Upper lobe of right lung (tissue), 1 donor: ENCODE results near the gene NT5DC3. TPM values are rescaled to one million over a fixed set of nuclear protein-coding genes. Genes with fewer than 3 reads are reported as not detected.

Experiments used
- ATAC-seq: fragments of 200-7000 bp; cut with Tn5 transposase; one replicate; pipeline ENCODE4 v1.9.1; 2020; ENCODE audit warnings: mild to moderate bottlenecking, moderate library complexity
- DNase-seq: peaks from one replicate; pipeline ENCODE4 v3.0.0-alpha.2; 2020
- H3K27ac ChIP-seq: fragments of 200-600 bp; one replicate; pipeline ENCODE4 v1.8.0; 2022
- H3K27me3 ChIP-seq: fragments of 200-600 bp; one replicate; pipeline ENCODE4 v1.8.0; 2022; ENCODE audit warnings: mild to moderate bottlenecking
- H3K36me3 ChIP-seq: fragments of 200-600 bp; one replicate; pipeline ENCODE4 v1.8.0; 2022
- H3K4me1 ChIP-seq: fragments of 200-600 bp; one replicate; pipeline ENCODE4 v1.8.0; 2022
- H3K4me3 ChIP-seq: fragments of 200-600 bp; one replicate; pipeline ENCODE4 v1.8.0; 2022; ENCODE audit warnings: mild to moderate bottlenecking
- H3K9me3 ChIP-seq: fragments of 200-600 bp; one replicate; pipeline ENCODE4 v1.8.0; 2022
- CTCF ChIP-seq: fragments of 200-600 bp; IDR thresholded peaks from one replicate; pipeline ENCODE4 v1.8.0; 2022; ENCODE audit warnings: antibody characterized with exemption
- intact Hi-C: fragments of 100-400 bp; cut with DNase I; formaldehyde crosslinking; loops from one replicate; pipeline ENCODE4 v1.11.0; 2022
- total RNA-seq: library from RNA; stranded (reverse); fragmentation: NEBNext Ultra II Directional; extraction: Animal tissue kit (Norgen Biotek cat#: 25700); gene quantifications from one replicate; pipeline ENCODE4 v1.2.1, GENCODE V29; 2021
- donor health status: DM: no; HTN: yes; CAD: no; lungs with severe emphysema.

The NT5DC3 gene
- total RNA-seq, 1 donor from 2014 or later, result 6.5 TPM

GRCh38 chr12:103799857-103800771, 40.9 kb downstream of the NT5DC3 start:
- peak overlapping the region; percentile 9 for H3K4me3 ChIP-seq
- intact Hi-C loops, result no loop called here
- DNase-seq, result no peak

GRCh38 chr12:103799504-103799856, 41.6 kb downstream of the NT5DC3 start:
- no peaks in the 10 kb centered on the region for H3K9me3 ChIP-seq
- DNase-seq (no peak), ATAC-seq (peak; percentile 49)
- H3K4me3 ChIP-seq, result no peak overlapping the region
- TF ChIP-seq CTCF, result no peak
- H3K4me1 ChIP-seq, result peaks cover 23% of the 10 kb centered on the region
- intact Hi-C loops, result no loop called here
- H3K27me3 ChIP-seq, result no peaks in the 10 kb centered on the region
- no peaks in the 10 kb centered on the region for H3K36me3 ChIP-seq
- peak overlapping the region; percentile 56 for H3K27ac ChIP-seq

More at GRCh38 chr12:103799857-103800771, 40.9 kb downstream of the NT5DC3 start:
- Histone ChIP-seq H3K36me3 (no peaks in the 10 kb centered on the region), H3K27me3 (no peaks in the 10 kb centered on the region), H3K4me1 (peaks cover 29% of the 10 kb centered on the region), H3K27ac (peak overlapping the region; percentile 56), H3K9me3 (no peaks in the 10 kb centered on the region)
- no peak for TF ChIP-seq CTCF
- peak; percentile 83 for ATAC-seq

- intact Hi-C loops, result no loop called here
- no peak for DNase-seq
- TF ChIP-seq CTCF, result no peak
- no peak overlapping the region for H3K27ac ChIP-seq
- H3K9me3 ChIP-seq, result no peaks in the 10 kb centered on the region
- H3K36me3 ChIP-seq, result no peaks in the 10 kb centered on the region
- ATAC-seq, result no peak
- peaks cover 20% of the 10 kb centered on the region for H3K4me1 ChIP-seq
- H3K4me3 ChIP-seq, result no peak overlapping the region
- no peaks in the 10 kb centered on the region for H3K27me3 ChIP-seq
These were observed 42.4 kb downstream of the NT5DC3 start for GRCh38 chr12:103798586-103798985.

GRCh38 chr12:103794309-103795213, 46.5 kb downstream of the NT5DC3 start:
- Histone ChIP-seq H3K4me3 (no peak overlapping the region), H3K9me3 (no peaks in the 10 kb centered on the region), H3K4me1 (peaks cover 6% of the 10 kb centered on the region), H3K36me3 (no peaks in the 10 kb centered on the region), H3K27ac (no peak overlapping the region), H3K27me3 (no peaks in the 10 kb centered on the region)
- intact Hi-C loops, result no loop called here
- TF ChIP-seq CTCF, result no peak
- ATAC-seq (no peak), DNase-seq (no peak)

GRCh38 chr12:103793512-103794045, 47.5 kb downstream of the NT5DC3 start:
- no peak for TF ChIP-seq CTCF
- H3K4me1 ChIP-seq, result no peaks in the 10 kb centered on the region
- intact Hi-C loops, result no loop called here
- no peaks in the 10 kb centered on the region for H3K9me3 ChIP-seq
- no peak overlapping the region for H3K27ac ChIP-seq
- no peaks in the 10 kb centered on the region for H3K27me3 ChIP-seq
- no peaks in the 10 kb centered on the region for H3K36me3 ChIP-seq
- no peak for DNase-seq
- no peak overlapping the region for H3K4me3 ChIP-seq
- ATAC-seq, result no peak
